Vagina (tissue), 2 donors: ENCODE measurements around the gene KRTAP10-12. TPM values are rescaled to one million over a fixed set of nuclear protein-coding genes. Genes with fewer than 3 reads are reported as not detected.

Source experiments
- DNase-seq, 2 donors: peaks; one replicate each; pipeline ENCODE4 v3.0.0-alpha.2; 2017; ENCODE audit errors: extremely low spot score in 2 of 2
- H3K27ac ChIP-seq: fragments of 200-600 bp; sonication (generic); one replicate; pipeline ENCODE4 v1.5.1; 2019
- H3K27me3 ChIP-seq: fragments of 200-600 bp; sonication (generic); one replicate; pipeline ENCODE4 v1.5.1; 2019
- H3K36me3 ChIP-seq, 2 donors: fragments of 200-600 bp; sonication (generic); one replicate each; pipeline ENCODE4 v1.5.1; 2017 to 2019
- H3K4me1 ChIP-seq: fragments of 200-600 bp; sonication (generic); one replicate; pipeline ENCODE4 v1.5.1; 2019
- H3K4me3 ChIP-seq, 2 donors: fragments of 200-600 bp; sonication (generic); 1 replicate in 1 of 2; 2 replicates in 1 of 2; pipeline ENCODE4 v1.5.1; 2016 to 2019
- H3K9me3 ChIP-seq: fragments of 200-600 bp; sonication (generic); one replicate; pipeline ENCODE4 v1.5.1; 2019
- CTCF ChIP-seq, 3 experiments: fragments of 450-650 bp in 2 of 3; fragments of 200-600 bp in 1 of 3; sonication (generic) in 1 of 3; IDR thresholded peaks; one replicate each; pipeline ENCODE4 v1.5.1; 2017 to 2019; ENCODE audit warnings: antibody characterized with exemption in 3 of 3, mild to moderate bottlenecking in 2 of 3, moderate library complexity in 2 of 3
- POLR2A ChIP-seq, 2 donors: fragments of 450-650 bp; IDR thresholded peaks; one replicate each; pipeline ENCODE4 v1.6.1; 2017; ENCODE audit warnings: antibody characterized with exemption in 2 of 2, mild to moderate bottlenecking in 2 of 2, moderate library complexity in 2 of 2
- POLR2AphosphoS5 ChIP-seq, 2 donors: sonication (generic); formaldehyde crosslinking; IDR thresholded peaks; one replicate each; pipeline ENCODE4 v1.9.0; 2017; ENCODE audit warnings: antibody characterized with exemption in 2 of 2, mild to moderate bottlenecking in 2 of 2, low read depth in 1 of 2; ENCODE audit not compliant: insufficient read depth in 1 of 2
- intact Hi-C: fragments of 100-400 bp; cut with DNase I; formaldehyde crosslinking; loops from one replicate; pipeline ENCODE4 v1.15.1; 2023
- total RNA-seq: library from RNA; depleted of rRNA; stranded (reverse); fragments of >200 nt; gene quantifications from one replicate; pipeline ENCODE4 v1.2.3, GENCODE V29; 2016

Gene KRTAP10-12
- total RNA-seq, 1 donor from 2014 or later: not detected

- H3K9me3 ChIP-seq: no peaks in the 10 kb centered on the region
- no peaks in the 10 kb centered on the region for H3K36me3 ChIP-seq
- no peak for DNase-seq
- intact Hi-C loops: no loop called here
- H3K4me1 ChIP-seq: no peaks in the 10 kb centered on the region
- H3K27me3 ChIP-seq: no peaks in the 10 kb centered on the region
- no peak overlapping the region for H3K27ac ChIP-seq
- no peak overlapping the region for H3K4me3 ChIP-seq
- no peak for TF ChIP-seq POLR2AphosphoS5 (IDR thresholded peaks at IDR 0.05; ENCODE audit: insufficient read depth in 1 of 2, low read depth in 1 of 2)
- TF ChIP-seq POLR2A (IDR thresholded peaks at IDR 0.05): no peak
- no peak for TF ChIP-seq CTCF (IDR thresholded peaks at IDR 0.05)
Observed at GRCh38 chr21:44650265-44650972, 46.6 kb upstream of the KRTAP10-12 start.

GRCh38 chr21:44650973-44651675, 45.8 kb upstream of the KRTAP10-12 start:
- TF ChIP-seq POLR2A (IDR thresholded peaks at IDR 0.05) (no peak), POLR2AphosphoS5 (IDR thresholded peaks at IDR 0.05; ENCODE audit: insufficient read depth in 1 of 2, low read depth in 1 of 2) (no peak), CTCF (IDR thresholded peaks at IDR 0.05) (no peak)
- Histone ChIP-seq H3K27ac (no peak overlapping the region), H3K27me3 (no peaks in the 10 kb centered on the region), H3K4me1 (no peaks in the 10 kb centered on the region), H3K36me3 (no peaks in the 10 kb centered on the region), H3K9me3 (no peaks in the 10 kb centered on the region), H3K4me3 (no peak overlapping the region)
- intact Hi-C loops: no loop called here
- DNase-seq: no peak

GRCh38 chr21:44653123-44653522, 43.8 kb upstream of the KRTAP10-12 start:
- TF ChIP-seq POLR2A (IDR thresholded peaks at IDR 0.05): no peak
- no peak for TF ChIP-seq CTCF (IDR thresholded peaks at IDR 0.05)
- no peak for TF ChIP-seq POLR2AphosphoS5 (IDR thresholded peaks at IDR 0.05; ENCODE audit: insufficient read depth in 1 of 2, low read depth in 1 of 2)
- no peaks in the 10 kb centered on the region for H3K4me1 ChIP-seq
- no peak for DNase-seq
- H3K36me3 ChIP-seq: no peaks in the 10 kb centered on the region
- H3K4me3 ChIP-seq: no peak overlapping the region
- H3K27ac ChIP-seq: no peak overlapping the region
- no peaks in the 10 kb centered on the region for H3K27me3 ChIP-seq
- intact Hi-C loops: no loop called here
- no peaks in the 10 kb centered on the region for H3K9me3 ChIP-seq

- intact Hi-C loops: no loop called here
- no peaks in the 10 kb centered on the region for H3K36me3 ChIP-seq
- DNase-seq: no peak
- no peaks in the 10 kb centered on the region for H3K4me1 ChIP-seq
- no peaks in the 10 kb centered on the region for H3K9me3 ChIP-seq
- H3K27ac ChIP-seq: no peak overlapping the region
- H3K27me3 ChIP-seq: no peaks in the 10 kb centered on the region
- TF ChIP-seq POLR2AphosphoS5 (IDR thresholded peaks at IDR 0.05; ENCODE audit: insufficient read depth in 1 of 2, low read depth in 1 of 2): peak in 1 of 2 donors; percentile 45
- no peak for TF ChIP-seq CTCF (IDR thresholded peaks at IDR 0.05)
- H3K4me3 ChIP-seq: no peak overlapping the region
Observed at GRCh38 chr21:44653656-44654575, 43.1 kb upstream of the KRTAP10-12 start.
